Pancreas (tissue), 10 donors: ENCODE data around the gene DNAH2. TPM values are rescaled to one million over a fixed set of nuclear protein-coding genes. Genes with fewer than 3 reads are reported as not detected.

Source experiments
- ATAC-seq, 4 donors: fragments of 200-7000 bp; cut with Tn5 transposase; one replicate each; pipeline versions ENCODE4 v1.8.0 to v1.9.1; 2020; ENCODE audit warnings: mild to moderate bottlenecking in 4 of 4, moderate library complexity in 4 of 4
- DNase-seq, 6 donors: peaks; one replicate each; pipeline ENCODE4 v3.0.0-alpha.2; 2020
- FAIRE-seq: peaks from 2 replicates; lab custom pipeline; 2012; peaks lifted over from hg19 to GRCh38; lab: Jason Lieb, UNC
- H3K27ac ChIP-seq, 4 donors: fragments of 200-600 bp; sonication (generic); 1 replicate in 3 of 4; 2 replicates in 1 of 4; pipeline versions ENCODE4 v1.5.0 to v1.8.0; 2020
- H3K27me3 ChIP-seq, 4 donors: fragments of 200-600 bp; one replicate each; pipeline ENCODE4 v1.8.0; 2021
- H3K36me3 ChIP-seq, 3 donors: fragments of 200-600 bp; sonication (generic) in 1 of 3; one replicate each; pipeline versions ENCODE4 v1.5.0 to v1.8.0; 2020 to 2021
- H3K4me1 ChIP-seq, 3 donors: fragments of 200-600 bp; one replicate each; pipeline ENCODE4 v1.8.0; 2021
- H3K4me3 ChIP-seq, 4 donors: fragments of 200-600 bp; sonication (generic) in 2 of 4; one replicate each; pipeline versions ENCODE4 v1.5.0 to v1.8.0; 2020 to 2021
- H3K9me3 ChIP-seq, 4 donors: fragments of 200-600 bp; one replicate each; pipeline ENCODE4 v1.8.0; 2021
- CTCF ChIP-seq, 4 donors: fragments of 200-600 bp; sonication (generic) in 3 of 4; IDR thresholded peaks; one replicate each; pipeline versions ENCODE4 v1.5.0 to v1.8.0; 2021; ENCODE audit warnings: antibody characterized with exemption in 4 of 4
- WGBS, 2 donors: extraction: QIAGEN DNeasy Blood & Tissue Kit; methylation state at CpG; one replicate each; pipeline ENCODE4 v1.1.7; 2013; 5-methylcytosine and 5-hydroxymethylcytosine counted together
- intact Hi-C, 3 donors: fragments of 100-400 bp; cut with DNase I; formaldehyde crosslinking; loops; one replicate each; pipeline versions ENCODE4 v1.11.1 to v1.14.2; 2022
- polyA plus RNA-seq, 2 donors: library from polyadenylated mRNA; stranded (reverse); fragments of 200-250 nt; gene quantifications; one replicate each; pipeline ENCODE4 v1.2.3, GENCODE V29; 2013
- total RNA-seq, 6 donors: library from RNA; stranded (reverse); fragmentation: NEBNext Ultra II Directional in 4 of 6; extraction: Animal tissue kit (Norgen Biotek cat#: 25700) in 4 of 6; gene quantifications; one replicate each; pipeline versions ENCODE4 v1.2.1 to v1.2.4, GENCODE V29; 2021 to 2023
- donor health status: healthy with polysubstance abuse.
- donor health status: DM: no; HTN: no; CAD: no; lungs with moderate emphysema.
- donor health status: DM: no; HTN: no; CAD: no.
- donor health status: control.
- donor health status: control.
- donor health status: Bipolar disorder and iron deficiency.
- donor health status: DM: yes; HTN: yes; CAD: no.
- donor health status: DM: no; HTN: no; CAD: no.
- donor health status: DM: no; HTN: no; CAD: no.
- donor health status: DM: yes; HTN: yes; CAD: no.

DNAH2 gene
- total and polyA plus RNA-seq, 8 donors, result 0.09 to 0.52 (median 0.24) TPM

DNA sequence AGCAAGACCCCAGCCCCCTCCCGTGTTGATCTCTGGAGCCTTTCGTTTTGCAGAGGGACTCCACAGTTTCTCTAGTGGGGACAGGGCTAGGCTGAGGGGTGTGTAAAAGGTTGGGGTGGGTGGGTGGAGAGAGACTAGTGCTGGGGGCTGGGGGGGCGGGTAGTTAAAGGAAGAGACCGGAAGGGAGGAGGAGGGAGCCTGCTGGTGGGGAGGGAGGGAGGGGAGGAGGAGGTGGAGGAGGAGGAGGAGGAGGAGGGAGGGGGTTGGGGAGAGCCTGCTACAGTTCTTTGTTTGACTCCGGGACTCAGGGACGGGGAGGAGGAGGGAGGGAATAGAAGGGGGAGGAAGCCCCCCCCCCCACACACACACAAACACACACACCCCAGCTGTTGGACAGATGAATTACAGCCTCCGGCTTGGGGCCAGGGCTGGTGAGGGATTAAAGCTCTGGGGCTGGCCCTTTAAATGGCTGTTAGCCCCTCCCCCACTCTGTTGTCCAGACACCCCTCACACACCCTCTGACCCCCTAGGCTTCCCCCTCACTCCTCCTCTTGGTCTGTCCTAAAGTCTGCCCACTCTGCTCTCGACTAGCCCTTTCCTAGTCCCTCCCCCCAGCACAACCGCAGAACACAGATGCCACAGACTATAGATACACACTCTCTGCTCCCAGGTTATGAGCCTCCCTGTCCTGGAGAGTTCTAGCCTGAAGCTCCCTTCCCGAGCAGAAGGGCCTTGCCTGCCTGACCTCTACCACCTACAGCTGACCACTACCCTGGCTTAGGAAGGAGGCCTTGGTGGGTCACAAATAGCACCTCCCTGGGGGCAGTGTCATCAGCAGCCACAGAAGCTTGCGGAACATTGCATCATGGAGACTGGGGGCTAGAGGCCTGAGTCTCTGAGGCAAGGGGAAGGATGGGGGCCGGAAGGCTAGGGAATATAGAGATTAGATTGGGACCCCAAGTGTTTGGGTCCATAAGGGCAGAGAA, 120.8 kb downstream of the DNAH2 start:
- Histone ChIP-seq H3K4me3 (peak overlapping the region in 1 of 4 donors; percentile 64), H3K27ac (peak overlapping the region in 3 of 4 donors; percentile 94 to 99 (median 98)), H3K27me3 (no peaks in the 10 kb centered on the region), H3K36me3 (no peaks in the 10 kb centered on the region), H3K9me3 (no peaks in the 10 kb centered on the region), H3K4me1 (peaks cover 9 to 20% (median 10%) of the 10 kb centered on the region in 3 donors)
- WGBS, 2 donors, result 14 to 18% methylated on average over 8 to 11 of the region's 12 CpGs
- intact Hi-C loops, result no loop called here
- no peak for TF ChIP-seq CTCF (IDR thresholded peaks at IDR 0.05)
- ATAC-seq (no peak), DNase-seq (peak in 4 of 6 donors; percentile 45 to 76 (median 64)), FAIRE-seq (no peak)

GRCh38 chr17:7839190-7839875, 121.8 kb downstream of the DNAH2 start:
- Histone ChIP-seq H3K4me1 (peaks cover 7 to 20% (median 10%) of the 10 kb centered on the region in 3 donors), H3K9me3 (no peaks in the 10 kb centered on the region), H3K27ac (peak overlapping the region in 1 of 4 donors; percentile 22), H3K36me3 (no peaks in the 10 kb centered on the region), H3K27me3 (no peaks in the 10 kb centered on the region), H3K4me3 (no peak overlapping the region)
- no peak for TF ChIP-seq CTCF (IDR thresholded peaks at IDR 0.05)
- FAIRE-seq (no peak), ATAC-seq (no peak), DNase-seq (peak in 2 of 6 donors; percentile 25 to 55)
- 55 to 62% methylated on average over 6 of the region's 6 CpGs for WGBS, 2 donors
- intact Hi-C loops, result no loop called here

- no peak overlapping the region for H3K4me3 ChIP-seq
- H3K27ac ChIP-seq, result no peak overlapping the region
- FAIRE-seq, result no peak
- no peaks in the 10 kb centered on the region for H3K36me3 ChIP-seq
- peak in 1 of 6 donors; percentile 10 for DNase-seq
- no peak for ATAC-seq
- WGBS, 2 donors, result 58 to 71% methylated on average over 2 of the region's 2 CpGs
- H3K4me1 ChIP-seq, result peaks cover 8 to 20% (median 10%) of the 10 kb centered on the region in 3 donors
- intact Hi-C loops, result no loop called here
- no peaks in the 10 kb centered on the region for H3K27me3 ChIP-seq
- TF ChIP-seq CTCF (IDR thresholded peaks at IDR 0.05), result no peak
- no peaks in the 10 kb centered on the region for H3K9me3 ChIP-seq
These were observed 122.3 kb downstream of the DNAH2 start for GRCh38 chr17:7839876-7840261.

- H3K4me3 ChIP-seq, result no peak overlapping the region
- no peak for ATAC-seq
- H3K4me1 ChIP-seq, result peaks cover 13 to 26% (median 15%) of the 10 kb centered on the region in 3 donors
- H3K36me3 ChIP-seq, result no peaks in the 10 kb centered on the region
- no peak for TF ChIP-seq CTCF (IDR thresholded peaks at IDR 0.05)
- intact Hi-C loops, result no loop called here
- no peak for DNase-seq
- FAIRE-seq, result no peak
- WGBS, 2 donors, result 35 to 42% methylated on average over 1 of the region's 1 CpG
- no peaks in the 10 kb centered on the region for H3K27me3 ChIP-seq
- H3K27ac ChIP-seq, result peak overlapping the region in 1 of 4 donors; percentile 96
- no peaks in the 10 kb centered on the region for H3K9me3 ChIP-seq
These were observed 122.9 kb downstream of the DNAH2 start for GRCh38 chr17:7840441-7840840.
